GM12878 (cell line): Measurements from ENCODE around the gene NUDT13. TPM values are rescaled to one million over a fixed set of nuclear protein-coding genes. Genes with fewer than 3 reads are reported as not detected.
A peak's percentile ranks its signal among the peaks of the same experiment; 100 is the strongest.

Experiments
- ATAC-seq: fragments of 200-7000 bp; cut with Tn5 transposase; 3 replicates; pipeline ENCODE4 v1.9.1; 2020; ENCODE audit warnings: mild to moderate bottlenecking, moderate library complexity
- BruUV-seq: library from RNA; stranded (reverse); fragments of 400-500 nt; replicated peaks from 2 replicates; lab custom pipeline; 2021; lab: Mats Ljungman, UMichigan
- CTCF ChIA-PET: fragments of 300-600 bp; sonication (Branson Sonifier 250); formaldehyde crosslinking; extraction: SDS; loops from one replicate; lab custom pipeline; 2021; ENCODE audit warnings: inconsistent platforms; lab: Yijun Ruan, JAX
- POLR2A ChIA-PET: fragments of 350-600 bp; formaldehyde crosslinking; extraction: SDS; loops from one replicate; lab custom pipeline; 2021; ENCODE audit warnings: inconsistent platforms; lab: Charles Lee
- RAD21 ChIA-PET: fragments of 300-600 bp; sonication (Branson Sonifier 250); formaldehyde crosslinking; loops from one replicate; lab custom pipeline; 2023; ENCODE audit warnings: antibody characterized with exemption; ENCODE audit not compliant: unreplicated experiment; lab: Charles Lee
- SMC1A ChIA-PET: fragments of 300-600 bp; sonication (Branson Sonifier 250); formaldehyde crosslinking; loops from one replicate; lab custom pipeline; 2023; ENCODE audit not compliant: unreplicated experiment, uncharacterized antibody; lab: Charles Lee
- DNase-seq: peaks from one replicate; pipeline ENCODE4 v3.0.0-alpha.2; 2011; ENCODE audit warnings: low read depth, low spot score
- FAIRE-seq: peaks from 3 replicates; lab custom pipeline; 2011; peaks lifted over from hg19 to GRCh38; lab: Jason Lieb, UNC
- H2AFZ ChIP-seq: 2 replicates; pipeline ENCODE4 v1.6.0; 2011; ENCODE audit warnings: low read depth, low read length, control low read depth; ENCODE audit not compliant: control insufficient read depth
- H3K27ac ChIP-seq: 2 replicates; pipeline ENCODE4 v1.5.1; 2011; ENCODE audit warnings: control low read depth; ENCODE audit not compliant: control insufficient read depth, insufficient read depth
- H3K27me3 ChIP-seq, 2 experiments: replicated peaks in 1 of 2; 2 replicates each; pipeline versions ENCODE4 v1.6.0 to v1.6.1; 2011; ENCODE audit warnings: low read length in 1 of 2; ENCODE audit not compliant: control insufficient read depth in 2 of 2, insufficient read depth in 2 of 2
- H3K36me3 ChIP-seq, 2 experiments: 2 replicates each; pipeline ENCODE4 v1.5.1; 2011; ENCODE audit warnings: low read length in 1 of 2; ENCODE audit not compliant: control insufficient read depth in 2 of 2, insufficient read depth in 2 of 2
- H3K4me1 ChIP-seq: 2 replicates; pipeline ENCODE4 v1.6.1; 2011; ENCODE audit warnings: mild to moderate bottlenecking, low read length, moderate library complexity, mixed read lengths; ENCODE audit not compliant: control insufficient read depth, insufficient read depth
- H3K4me2 ChIP-seq: 2 replicates; pipeline ENCODE4 v1.6.0; 2011; ENCODE audit warnings: control low read depth; ENCODE audit not compliant: control insufficient read depth, insufficient read depth
- H3K4me3 ChIP-seq: fragments of 200-600 bp; sonication (generic); 2 replicates; pipeline ENCODE4 v1.5.1; 2016
- H3K79me2 ChIP-seq: 2 replicates; pipeline ENCODE4 v1.6.0; 2011; ENCODE audit warnings: low read length; ENCODE audit not compliant: control insufficient read depth, insufficient read depth
- H3K9ac ChIP-seq: 2 replicates; pipeline ENCODE4 v1.8.0; 2011; ENCODE audit warnings: low read length, control low read depth, mixed read lengths; ENCODE audit not compliant: control insufficient read depth, insufficient read depth
- H3K9me3 ChIP-seq: replicated peaks from 3 replicates; pipeline ENCODE4 v1.5.1; 2011; ENCODE audit warnings: mild to moderate bottlenecking, low read length; ENCODE audit not compliant: control insufficient read depth, insufficient read depth
- H4K20me1 ChIP-seq: 2 replicates; pipeline ENCODE4 v1.6.0; 2011; ENCODE audit not compliant: control insufficient read depth, insufficient read depth
- ATF2 ChIP-seq: IDR thresholded peaks from 2 replicates; pipeline ENCODE4 v1.6.1; 2012; ENCODE audit warnings: low read length, inconsistent platforms
- BCL3 ChIP-seq: IDR thresholded peaks from 2 replicates; pipeline ENCODE4 v1.6.1; 2011; ENCODE audit warnings: borderline replicate concordance, low read depth, mild to moderate bottlenecking, moderate library complexity, low read length; ENCODE audit not compliant: insufficient read depth, poor library complexity, severe bottlenecking
- BRCA1 ChIP-seq: IDR thresholded peaks from 2 replicates; pipeline ENCODE4 v1.6.1; 2011; ENCODE audit warnings: low read depth, low read length, improper control_type of control experiment
- CREB1 ChIP-seq: IDR thresholded peaks from 2 replicates; pipeline ENCODE4 v1.6.1; 2012; ENCODE audit warnings: low read depth, mild to moderate bottlenecking, inconsistent platforms
- E4F1 ChIP-seq: fragments of 450-650 bp; IDR thresholded peaks from 2 replicates; pipeline ENCODE4 v1.6.1; 2018; ENCODE audit warnings: borderline replicate concordance, mild to moderate bottlenecking; ENCODE audit not compliant: partially characterized antibody
- EED ChIP-seq: sonication (generic); IDR thresholded peaks from 2 replicates; pipeline ENCODE4 v1.6.1; 2016; ENCODE audit warnings: antibody characterized with exemption, low read depth
- MEF2A ChIP-seq: IDR thresholded peaks from 2 replicates; pipeline ENCODE4 v1.6.1; 2011; ENCODE audit warnings: low read depth, mild to moderate bottlenecking, low read length, moderate library complexity; ENCODE audit not compliant: insufficient read depth
- MLLT1 ChIP-seq: fragments of 450-650 bp; IDR thresholded peaks from 2 replicates; pipeline ENCODE4 v1.6.1; 2016; ENCODE audit warnings: mild to moderate bottlenecking
- PAX5 ChIP-seq: IDR thresholded peaks from 2 replicates; pipeline ENCODE4 v1.6.1; 2011; ENCODE audit warnings: low read depth, low read length, borderline replicate concordance
- RBBP5 ChIP-seq: fragments of 200-600 bp; sonication (generic); conservative IDR thresholded peaks from 2 replicates; pipeline ENCODE4 v1.6.1; 2016
- SREBF2 ChIP-seq: IDR thresholded peaks from 2 replicates; pipeline ENCODE4 v1.6.1; 2012; ENCODE audit warnings: mild to moderate bottlenecking, low read length
- YY1 ChIP-seq: IDR thresholded peaks from 2 replicates; pipeline ENCODE4 v1.6.1; 2011; ENCODE audit warnings: low read depth, mild to moderate bottlenecking, low read length
- ZBTB33 ChIP-seq: fragments of 450-650 bp; IDR thresholded peaks from 2 replicates; pipeline ENCODE4 v1.6.1; 2017; ENCODE audit warnings: mild to moderate bottlenecking
- ZSCAN29 ChIP-seq: fragments of 450-650 bp; IDR thresholded peaks from 2 replicates; pipeline ENCODE4 v1.6.1; 2017; ENCODE audit warnings: mild to moderate bottlenecking, moderate library complexity
- WGBS: methylation state at CpG from one replicate; pipeline ENCODE4 v1.1.6; 2016; ENCODE audit warnings: low lambda C conversion rate; ENCODE audit not compliant: insufficient replicate concordance, insufficient coverage; ENCODE audit errors: missing lambda C conversion rate; 5-methylcytosine and 5-hydroxymethylcytosine counted together
- in situ Hi-C: fragments of 300-500 bp; cut with MboI; formaldehyde crosslinking; loops from 9 replicates; pipeline ENCODE4 v1.14.3; 2018; ENCODE audit warnings: mixed read lengths
- intact Hi-C: fragments of 100-400 bp; cut with micrococcal nuclease; formaldehyde crosslinking; loops from one replicate; pipeline ENCODE4 v1.14.2; 2022; ENCODE audit not compliant: unreplicated experiment
- polyA plus RNA-seq, 11 experiments: library from polyadenylated mRNA; depleted of rRNA in 4 of 11; unstranded in 6 of 11; stranded (reverse) in 5 of 11; fragments of >200 nt; fragmentation: Nextera tagmentation in 4 of 11; fragmentation: Illumina TruSeq in 1 of 11; extraction: Ambion mirVana in 4 of 11; extraction: Trizol in 1 of 11; gene quantifications; 1 replicate in 1 of 11; 2 replicates in 10 of 11; pipeline versions ENCODE4 v1.2.1 to v1.2.3, GENCODE V29; 2011 to 2016; ENCODE audit warnings: inconsistent platforms in 2 of 11, missing spikeins in 2 of 11, low read depth in 1 of 11
- total RNA-seq, 4 experiments: library from RNA; depleted of rRNA in 3 of 4; stranded (reverse); fragments of >200 nt in 3 of 4; fragmentation: Illumina TruSeq in 1 of 4; extraction: Trizol in 1 of 4; gene quantifications; 2 replicates each; pipeline versions ENCODE4 v1.2.1 to v1.2.3, GENCODE V29; 2013 to 2021

NUDT13 gene
- total and polyA plus RNA-seq, 10 of the 15 experiments (the other 5 are each of a cell fraction or from before 2014, with no cell fraction given) = 0.72 to 6.1 (median 1.9) TPM

GRCh38 chr10:73163096-73163495 is 52.8 kb downstream of the NUDT13 start (continued):
- no peak for TF ChIP-seq SREBF2
- no peak for TF ChIP-seq E4F1
- no peak for TF ChIP-seq PAX5
- TF ChIP-seq MEF2A = no peak
- TF ChIP-seq, all 136 proteins: peak for 0

GRCh38 chr10:73166972-73167371 is 56.7 kb downstream of the NUDT13 start:
- BruUV-seq = no TSS peak
- Histone ChIP-seq H4K20me1 (no peaks in the 10 kb centered on the region), H2AFZ (no peak overlapping the region), H3K27me3 (no peaks in the 10 kb centered on the region), H3K36me3 (peaks cover 0 to 5% of the 10 kb centered on the region in 2 experiments; a peak in 3 of 4 replicates), H3K27ac (no peak overlapping the region; the same call in 1 of the 2 replicates), H3K9me3 (no peaks in the 10 kb centered on the region; the same call in 2 of the 3 replicates), H3K79me2 (peaks cover 51% of the 10 kb centered on the region), H3K4me2 (peak overlapping the region; percentile 63), H3K9ac (no peak overlapping the region; the same call in 1 of the 2 replicates), H3K4me1 (no peaks in the 10 kb centered on the region), H3K4me3 (peak overlapping the region; percentile 96)
- ChIA-PET POLR2A (interaction anchor here (1.9 to 3.8 kb wide), 2 partner anchors 57 to 71 kb away, joined by 4 to 33 read pairs; partner anchors contain the start of gene P4HA1), RAD21 (interaction anchor here (1.9 kb wide), 1 partner anchor 56 kb away, joined by 5 read pairs; no protein-coding TSS in a partner anchor), SMC1A (interaction anchor here (2.1 kb wide), 1 partner anchor 8 kb away, joined by 7 read pairs; no protein-coding TSS in a partner anchor), CTCF (interaction anchor here (1.0 to 1.4 kb wide), 2 partner anchors 8 to 9 kb away, joined by 5 to 6 read pairs; no protein-coding TSS in a partner anchor)
- in situ Hi-C loops = loop anchor here (10.0 kb wide), 1 partner anchor 802 kb away; no protein-coding TSS in a partner anchor
- WGBS = 40% methylated on average over 2 of the region's 2 CpGs
- FAIRE-seq = no peak
- no peak for ATAC-seq
- intact Hi-C loops = no loop called here
- no peak for DNase-seq
- TF ChIP-seq YY1 (no peak), EED (no peak), ATF2 (no peak), RBBP5 (no peak), ZSCAN29 (no peak), ZBTB33 (no peak), BCL3 (no peak), CREB1 (no peak), MLLT1 (no peak), BRCA1 (no peak)
